ENCODE measurements around the gene RGS10.

The RGS10 gene

GRCh38 chr10:119509909-119510451 is 32.5 kb downstream of the RGS10 start:
- no peak for DNase-seq (ENCODE audit: low read depth, low spot score)
- POLR2A ChIA-PET: no interaction called here
- CTCF ChIA-PET: interaction anchor here (1.7 kb wide), 1 partner anchor 20 kb away, joined by 6 read pairs; no protein-coding TSS in a partner anchor
- H3K4me3 ChIP-seq (ENCODE audit: low read depth, low read length): no peak overlapping the region
- no peak for TF ChIP-seq CTCF (IDR thresholded peaks at IDR 0.05; ENCODE audit: insufficient read depth, low read length, missing control alignments)

DNA sequence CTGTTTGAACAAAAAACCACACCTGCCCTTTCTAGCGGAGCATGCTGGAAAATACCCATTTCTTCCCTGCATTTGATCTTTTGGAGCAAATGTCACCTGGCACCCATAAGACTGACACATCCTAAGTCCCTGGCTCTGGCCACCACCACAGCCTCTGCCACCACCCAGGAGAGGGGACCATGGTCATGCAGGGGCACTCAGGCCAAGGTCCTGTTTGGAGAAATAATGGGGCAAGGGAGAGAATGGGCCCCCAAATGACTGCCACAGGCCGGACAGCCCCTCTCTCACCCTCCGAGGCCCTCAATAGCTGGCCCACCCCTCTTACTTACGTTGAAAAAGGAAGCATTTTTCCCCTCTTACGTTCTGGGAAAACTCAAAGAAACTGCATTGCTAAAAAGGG is 35.4 kb downstream of the RGS10 start:
- H3K4me3 ChIP-seq (ENCODE audit: low read depth, low read length): no peak overlapping the region
- CTCF ChIA-PET: interaction anchor here (1.3 kb wide), 1 partner anchor 18 kb away, joined by 4 read pairs; no protein-coding TSS in a partner anchor
- TF ChIP-seq CTCF (IDR thresholded peaks at IDR 0.05; ENCODE audit: insufficient read depth, low read length, missing control alignments): no peak
- POLR2A ChIA-PET: no interaction called here
- no peak for DNase-seq (ENCODE audit: low read depth, low spot score)

- no peak for TF ChIP-seq CTCF (IDR thresholded peaks at IDR 0.05; ENCODE audit: insufficient read depth, low read length, missing control alignments)
- ChIA-PET POLR2A (interaction anchor here (1.2 kb wide), 1 partner anchor 37 kb away, joined by 3 read pairs; the partner anchor contains the start of gene RGS10), CTCF (interaction anchor here (0.9 kb wide), 1 partner anchor 306 kb away, joined by 3 read pairs; no protein-coding TSS in a partner anchor)
- no peak overlapping the region for H3K4me3 ChIP-seq (ENCODE audit: low read depth, low read length)
- DNase-seq (ENCODE audit: low read depth, low spot score): no peak
Measured at GRCh38 chr10:119505588-119506315, 36.8 kb downstream of the RGS10 start.

DNA sequence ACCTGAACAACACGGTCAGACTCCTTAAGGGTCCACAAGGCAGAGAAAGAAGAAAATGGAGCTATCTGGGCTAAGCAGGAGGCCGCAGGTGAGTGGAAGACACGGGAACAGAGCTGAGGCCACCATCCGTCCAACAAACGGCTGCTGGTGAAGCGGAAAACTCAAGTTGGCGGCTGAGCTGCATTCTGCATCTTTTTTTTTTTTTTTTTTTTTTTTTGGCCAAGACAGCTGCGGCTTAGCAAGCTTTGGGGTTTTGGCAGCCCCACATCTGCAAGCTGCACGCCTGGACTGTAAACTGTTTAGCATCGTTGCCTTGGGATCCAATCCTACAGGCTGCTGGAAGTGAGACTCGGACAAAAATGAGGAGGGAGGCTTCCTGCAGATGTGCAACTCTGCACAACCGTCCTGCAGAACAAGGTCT is 37.4 kb downstream of the RGS10 start:
- CTCF ChIA-PET: interaction anchor here (0.9 kb wide), 1 partner anchor 306 kb away, joined by 3 read pairs; no protein-coding TSS in a partner anchor
- POLR2A ChIA-PET: interaction anchor here (1.2 kb wide), 1 partner anchor 37 kb away, joined by 3 read pairs; the partner anchor contains the start of gene RGS10
- no peak overlapping the region for H3K4me3 ChIP-seq (ENCODE audit: low read depth, low read length)
- no peak for TF ChIP-seq CTCF (IDR thresholded peaks at IDR 0.05; ENCODE audit: insufficient read depth, low read length, missing control alignments)
- no peak for DNase-seq (ENCODE audit: low read depth, low spot score)

GRCh38 chr10:119504651-119505050 is 37.9 kb downstream of the RGS10 start:
- POLR2A ChIA-PET: no interaction called here
- CTCF ChIA-PET: interaction anchor here (0.9 kb wide), 1 partner anchor 305 kb away, joined by 3 read pairs; no protein-coding TSS in a partner anchor
- DNase-seq (ENCODE audit: low read depth, low spot score): no peak
- no peak overlapping the region for H3K4me3 ChIP-seq (ENCODE audit: low read depth, low read length)
- TF ChIP-seq CTCF (IDR thresholded peaks at IDR 0.05; ENCODE audit: insufficient read depth, low read length, missing control alignments): no peak

- POLR2A ChIA-PET: no interaction called here
- no peak for TF ChIP-seq CTCF (IDR thresholded peaks at IDR 0.05; ENCODE audit: insufficient read depth, low read length, missing control alignments)
- DNase-seq (ENCODE audit: low read depth, low spot score): no peak
- CTCF ChIA-PET: no interaction called here
- H3K4me3 ChIP-seq (ENCODE audit: low read depth, low read length): no peak overlapping the region
Measured at GRCh38 chr10:119503821-119504220, 38.7 kb downstream of the RGS10 start.
